ENCODE results near the gene TTLL10.

DNA sequence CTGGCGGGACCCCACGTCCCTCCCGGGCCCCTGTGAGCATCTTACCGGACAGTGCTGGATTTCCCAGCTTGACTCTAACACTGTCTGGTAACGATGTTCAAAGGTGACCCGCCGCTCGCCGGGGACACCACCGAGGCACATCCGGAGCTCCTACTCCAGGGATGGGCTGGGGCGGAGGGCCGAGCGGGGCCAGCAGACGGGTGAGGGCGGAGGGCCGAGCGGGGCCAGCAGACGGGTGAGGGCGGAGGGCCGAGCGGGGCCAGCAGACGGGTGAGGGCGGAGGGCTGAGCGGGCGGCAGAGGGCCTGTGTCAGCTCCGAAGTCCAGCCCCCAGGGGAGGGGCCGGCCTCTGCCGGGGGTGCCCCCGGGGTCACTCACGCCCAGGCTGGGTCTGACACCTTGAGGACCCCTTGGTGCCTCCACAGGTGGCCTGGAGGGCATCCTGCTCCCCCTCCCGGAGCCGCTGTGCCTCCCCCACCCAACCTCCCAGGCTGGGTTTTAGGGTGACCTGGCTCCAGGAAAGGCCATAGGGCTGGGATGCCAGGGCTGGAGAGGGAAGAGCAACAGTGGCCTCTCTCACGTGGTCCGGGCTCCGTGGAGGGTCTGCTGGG, 5.7 kb upstream of the TTLL10 start:
- TF ChIP-seq, protein P1, sequence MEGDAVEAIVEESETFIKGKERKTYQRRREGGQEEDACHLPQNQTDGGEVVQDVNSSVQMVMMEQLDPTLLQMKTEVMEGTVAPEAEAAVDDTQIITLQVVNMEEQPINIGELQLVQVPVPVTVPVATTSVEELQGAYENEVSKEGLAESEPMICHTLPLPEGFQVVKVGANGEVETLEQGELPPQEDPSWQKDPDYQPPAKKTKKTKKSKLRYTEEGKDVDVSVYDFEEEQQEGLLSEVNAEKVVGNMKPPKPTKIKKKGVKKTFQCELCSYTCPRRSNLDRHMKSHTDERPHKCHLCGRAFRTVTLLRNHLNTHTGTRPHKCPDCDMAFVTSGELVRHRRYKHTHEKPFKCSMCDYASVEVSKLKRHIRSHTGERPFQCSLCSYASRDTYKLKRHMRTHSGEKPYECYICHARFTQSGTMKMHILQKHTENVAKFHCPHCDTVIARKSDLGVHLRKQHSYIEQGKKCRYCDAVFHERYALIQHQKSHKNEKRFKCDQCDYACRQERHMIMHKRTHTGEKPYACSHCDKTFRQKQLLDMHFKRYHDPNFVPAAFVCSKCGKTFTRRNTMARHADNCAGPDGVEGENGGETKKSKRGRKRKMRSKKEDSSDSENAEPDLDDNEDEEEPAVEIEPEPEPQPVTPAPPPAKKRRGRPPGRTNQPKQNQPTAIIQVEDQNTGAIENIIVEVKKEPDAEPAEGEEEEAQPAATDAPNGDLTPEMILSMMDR (IDR thresholded peaks at IDR 0.05; ENCODE audit: low read depth, low read length): no peak
- no peak for TF ChIP-seq POLR2A (IDR thresholded peaks at IDR 0.05; ENCODE audit: extremely low read depth, insufficient read length)
- TF ChIP-seq, protein P2, sequence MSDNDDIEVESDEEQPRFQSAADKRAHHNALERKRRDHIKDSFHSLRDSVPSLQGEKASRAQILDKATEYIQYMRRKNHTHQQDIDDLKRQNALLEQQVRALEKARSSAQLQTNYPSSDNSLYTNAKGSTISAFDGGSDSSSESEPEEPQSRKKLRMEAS (IDR thresholded peaks at IDR 0.05; ENCODE audit: low read depth, low read length): no peak
- TF ChIP-seq MYC (IDR thresholded peaks at IDR 0.05; ENCODE audit: low read depth, low read length): no peak
